Inflammatory macrophage treated with lipopolysaccharide for 1 hour (primary cell): ENCODE measurements around the gene LIME1.
"Not testable (repeated sequence)": the region's sequence is repeated elsewhere in the genome, so short reads cannot be mapped to it uniquely, and the experiment has no call there.

Experiments
- DNase-seq, 2 donors: peaks; one replicate each; pipeline ENCODE4 v3.0.0-alpha.2; 2020 to 2022

LIME1 gene

DNA sequence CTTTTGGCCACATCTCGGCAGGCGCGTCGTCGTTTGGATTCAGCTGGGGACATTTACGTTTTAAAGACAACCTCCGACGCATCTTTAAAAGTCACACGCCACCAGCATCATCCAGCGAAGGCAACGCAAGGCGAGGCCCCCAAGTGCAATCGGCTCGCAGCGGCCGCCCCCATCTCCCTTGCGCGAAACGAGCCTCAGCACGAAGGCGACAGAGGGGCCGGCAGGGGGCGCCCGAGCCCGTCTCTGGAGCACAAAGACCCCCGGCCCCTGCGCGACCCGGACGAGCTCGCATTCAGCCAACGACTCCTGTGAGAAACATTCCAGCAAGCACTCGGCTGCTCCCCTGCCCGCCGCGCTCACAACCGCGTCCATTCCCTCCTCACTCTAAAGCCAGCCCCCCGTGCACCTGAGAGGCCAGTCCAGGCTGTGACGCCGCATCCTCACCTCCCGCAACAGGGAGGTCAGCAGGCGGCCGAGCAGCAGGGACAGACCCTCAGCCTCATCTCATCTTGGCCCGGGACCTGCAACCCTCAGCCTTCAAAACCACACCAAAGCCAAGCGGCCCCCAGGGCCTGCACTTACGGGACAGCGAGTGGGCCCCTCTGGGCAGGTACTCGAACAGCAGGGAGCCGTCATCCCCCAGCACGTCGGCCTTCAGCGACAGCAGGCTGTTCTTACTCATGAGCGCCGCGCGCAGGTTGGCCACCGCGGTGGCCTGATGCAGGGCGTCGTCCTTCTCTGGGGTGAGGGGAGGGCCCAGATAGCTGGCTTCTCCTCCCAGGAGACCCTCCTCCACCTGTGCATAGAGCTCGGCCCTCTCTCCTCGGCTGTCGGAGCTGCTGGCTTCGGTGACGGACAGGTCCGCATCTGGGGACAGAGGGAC, 38.9 kb downstream of the LIME1 start:
- no peak for DNase-seq

DNA sequence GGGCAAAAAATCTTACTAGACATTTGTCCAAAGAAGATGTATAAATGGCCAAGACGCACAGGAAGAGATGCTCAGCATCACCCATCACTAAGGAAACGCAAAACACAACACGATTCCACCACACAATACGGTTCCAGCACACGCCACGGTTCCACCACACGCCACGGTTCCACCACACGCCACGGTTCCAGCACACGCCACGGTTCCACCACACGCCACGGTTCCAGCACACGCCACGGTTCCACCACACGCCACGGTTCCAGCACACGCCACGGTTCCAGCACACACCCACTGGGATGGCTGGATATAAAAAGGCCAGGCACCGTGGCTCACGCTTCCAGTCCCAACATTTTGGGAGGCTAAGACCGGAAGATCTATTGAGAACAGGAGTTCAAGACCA, 40.4 kb downstream of the LIME1 start:
- not testable (repeated sequence) for DNase-seq

DNA sequence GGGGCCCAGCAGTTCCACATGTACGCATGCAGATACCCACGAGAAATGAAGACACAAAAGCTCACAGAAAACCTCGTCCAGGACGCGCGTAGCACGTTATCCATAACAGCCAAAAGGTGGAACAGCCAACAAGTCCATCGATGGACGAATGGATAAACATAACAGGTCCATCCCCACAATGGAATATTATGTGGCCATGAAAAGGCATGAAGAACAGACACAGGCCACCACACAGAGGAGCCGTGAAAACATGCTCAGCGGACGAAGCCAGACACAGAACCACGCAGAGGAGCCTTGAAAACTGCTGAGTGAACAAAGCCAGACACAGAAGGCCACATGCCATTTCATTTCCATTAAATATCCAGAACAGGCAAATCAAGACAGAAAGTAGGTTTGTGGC, 41.1 kb downstream of the LIME1 start:
- no peak for DNase-seq

DNA sequence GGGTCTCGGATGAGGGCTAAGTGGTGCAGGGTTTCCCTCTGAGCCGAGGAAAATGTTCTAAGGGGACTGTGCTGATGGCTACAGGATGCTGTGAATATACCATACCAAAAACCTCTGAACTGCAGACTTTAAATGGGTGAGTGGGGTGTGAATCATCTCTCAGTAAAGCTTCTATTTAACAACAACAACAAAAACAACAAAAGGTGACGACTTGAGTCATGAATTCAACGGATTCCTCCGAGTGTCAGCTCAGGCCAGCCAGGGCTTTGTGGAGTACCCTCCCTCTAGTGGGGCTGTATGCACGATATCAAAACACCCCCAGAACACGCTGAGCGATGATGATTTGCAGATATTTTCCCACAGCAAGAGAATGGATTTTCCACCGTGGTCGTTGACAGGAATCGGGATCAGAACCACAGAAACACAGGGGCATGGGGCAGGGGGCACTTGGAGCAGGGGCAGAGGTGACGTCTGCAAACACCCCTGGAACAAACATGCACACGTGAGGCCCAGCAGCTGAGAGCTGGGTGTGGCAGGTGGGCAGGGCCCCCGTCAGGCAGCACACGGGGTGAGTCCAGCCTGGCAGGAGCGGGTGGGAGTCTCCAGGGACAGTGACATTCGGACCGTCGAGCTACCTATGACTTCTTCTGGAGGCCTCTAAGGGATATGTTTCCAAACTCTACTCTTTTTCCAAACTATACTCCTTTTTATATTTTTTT, 41.7 kb downstream of the LIME1 start:
- no peak for DNase-seq

DNA sequence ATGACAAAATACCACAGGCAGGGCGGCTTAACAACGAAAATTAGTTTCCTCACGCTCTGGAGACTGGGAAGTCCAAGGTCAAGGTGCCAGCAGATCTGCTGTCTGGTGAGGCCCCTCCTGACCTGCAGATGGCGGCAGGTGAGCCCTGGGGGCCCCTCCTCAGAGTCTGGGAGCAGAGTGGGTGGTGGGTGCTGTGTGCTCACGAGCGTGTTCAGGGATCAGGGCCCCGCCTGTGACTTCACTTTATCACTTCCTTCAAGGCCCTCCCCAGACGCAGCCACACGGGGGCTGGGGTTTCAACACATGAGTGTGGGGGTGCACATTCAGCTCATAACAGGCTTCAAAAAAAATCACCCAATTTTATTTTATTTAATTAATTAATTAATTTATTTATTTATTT, 42.4 kb downstream of the LIME1 start:
- DNase-seq = no peak

DNA sequence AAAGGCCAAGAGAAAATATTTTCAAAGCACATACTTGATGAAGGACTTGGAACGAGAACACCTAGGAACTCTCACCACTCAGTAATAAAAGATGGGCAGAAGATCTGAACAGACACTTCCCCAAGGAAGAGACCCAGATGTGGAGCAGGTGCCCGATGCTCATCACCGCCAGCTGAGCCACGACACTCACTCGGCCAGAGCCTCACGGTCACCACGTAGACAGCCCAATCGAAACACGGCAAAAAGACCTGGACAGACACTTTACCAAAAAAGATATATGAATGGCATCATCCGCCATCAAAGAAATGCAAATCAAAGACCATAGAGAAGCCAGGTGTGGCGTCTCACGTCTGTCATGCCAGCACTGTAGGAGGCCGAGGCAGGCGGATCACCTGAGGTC, 44.7 kb downstream of the LIME1 start:
- DNase-seq = no peak

DNA sequence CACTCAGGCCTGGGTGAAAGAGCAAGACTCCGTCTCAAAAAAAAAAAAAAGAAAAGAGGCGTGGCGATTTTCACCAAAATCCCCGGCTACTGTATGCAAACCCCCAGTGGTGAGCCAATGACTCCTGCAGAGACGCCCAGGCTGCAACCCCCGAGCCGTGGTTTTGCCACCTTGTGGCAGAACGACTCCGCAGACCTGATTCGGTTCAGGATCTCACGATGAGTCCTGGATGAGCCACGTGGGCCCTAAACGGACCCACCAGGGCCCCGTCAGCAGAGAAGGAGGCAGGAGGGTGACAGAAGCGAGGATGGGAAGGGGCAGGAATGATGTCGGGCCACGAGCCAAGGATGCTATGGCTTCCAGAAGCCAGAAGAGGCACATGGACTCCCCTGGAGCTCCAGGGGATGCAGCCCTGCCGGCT, 45.6 kb downstream of the LIME1 start:
- DNase-seq = no peak

DNA sequence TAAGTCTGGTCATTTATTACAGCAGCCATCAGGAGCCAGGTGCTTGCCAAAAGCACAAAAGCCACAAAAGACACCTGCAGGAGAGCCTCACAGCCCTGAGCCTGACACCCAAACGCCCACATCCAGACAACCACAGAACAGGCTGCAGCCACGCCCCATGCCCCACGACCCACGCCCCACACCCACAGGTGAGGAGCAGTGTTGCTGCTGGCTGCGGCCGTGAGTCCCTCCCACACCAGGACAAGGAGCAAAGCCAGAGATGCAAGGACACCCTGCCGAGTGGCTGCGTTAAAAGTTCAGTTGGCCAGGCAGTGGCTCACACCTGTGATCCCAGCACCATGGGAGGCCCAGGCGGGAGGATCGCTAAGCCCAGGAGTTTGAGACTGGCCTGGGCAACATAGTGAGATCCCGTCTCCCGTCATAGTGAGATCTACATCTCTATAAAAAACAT, 46.1 kb downstream of the LIME1 start:
- no peak for DNase-seq

DNA sequence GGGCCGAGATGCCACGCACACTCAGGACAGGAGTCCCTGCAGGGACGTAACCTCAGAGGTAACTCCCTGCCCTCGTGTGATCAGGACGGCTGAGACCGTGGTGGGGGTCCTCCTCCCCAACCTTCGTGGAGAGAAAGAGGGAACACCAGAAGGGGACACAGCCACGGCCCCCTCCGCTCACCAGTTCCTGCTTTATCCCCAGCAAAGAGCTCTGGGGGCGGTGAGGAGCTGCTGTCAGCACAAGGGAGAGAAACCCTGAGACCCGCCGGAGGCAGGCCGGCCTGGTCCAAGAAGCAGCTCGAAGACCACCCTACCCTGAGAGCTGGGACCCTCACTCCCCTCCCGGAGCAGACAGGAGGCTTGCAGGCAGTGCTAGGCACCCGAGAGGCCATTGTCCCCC, 47.5 kb downstream of the LIME1 start:
- no peak for DNase-seq

DNA sequence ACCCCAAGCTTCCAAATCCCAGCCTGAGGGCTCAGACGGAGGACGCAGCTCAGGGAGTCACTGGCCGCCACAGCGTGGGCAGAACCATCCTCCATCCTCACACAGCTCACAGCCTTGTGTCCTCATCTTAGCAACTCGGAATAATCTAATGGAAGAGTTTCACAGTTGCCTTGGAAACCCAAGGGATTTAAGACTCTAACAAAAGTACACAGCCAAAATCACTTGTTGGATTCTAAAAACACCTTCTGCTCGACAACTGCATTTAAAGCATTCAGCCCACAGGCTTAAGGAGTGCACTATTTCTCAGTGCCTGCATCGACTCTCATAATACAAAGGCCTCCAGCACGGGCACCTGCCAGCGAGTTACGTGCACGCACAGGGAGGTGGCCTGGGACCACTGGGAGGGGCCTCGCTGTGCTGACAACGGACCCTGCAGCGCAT, 49.2 kb downstream of the LIME1 start:
- no peak for DNase-seq

DNA sequence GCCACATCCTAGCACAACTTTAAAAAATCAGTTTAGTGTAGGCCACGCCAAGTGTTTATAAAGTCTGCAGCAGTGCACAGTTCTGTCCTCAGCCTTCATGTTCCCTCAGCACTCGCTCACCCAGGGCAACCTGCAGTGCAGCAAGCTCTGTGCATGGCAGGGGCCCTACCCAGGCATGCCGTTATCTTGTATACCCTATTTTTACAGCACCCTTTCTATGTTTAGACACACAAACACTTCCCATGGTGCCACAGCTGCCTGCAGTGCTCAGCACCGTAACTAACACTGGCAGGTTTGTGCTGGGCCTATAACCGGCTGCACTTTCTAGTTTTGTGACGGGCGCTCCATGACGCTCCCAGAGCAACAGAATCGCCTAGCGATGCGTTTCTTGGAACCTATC, 50.8 kb downstream of the LIME1 start:
- no peak for DNase-seq

DNA sequence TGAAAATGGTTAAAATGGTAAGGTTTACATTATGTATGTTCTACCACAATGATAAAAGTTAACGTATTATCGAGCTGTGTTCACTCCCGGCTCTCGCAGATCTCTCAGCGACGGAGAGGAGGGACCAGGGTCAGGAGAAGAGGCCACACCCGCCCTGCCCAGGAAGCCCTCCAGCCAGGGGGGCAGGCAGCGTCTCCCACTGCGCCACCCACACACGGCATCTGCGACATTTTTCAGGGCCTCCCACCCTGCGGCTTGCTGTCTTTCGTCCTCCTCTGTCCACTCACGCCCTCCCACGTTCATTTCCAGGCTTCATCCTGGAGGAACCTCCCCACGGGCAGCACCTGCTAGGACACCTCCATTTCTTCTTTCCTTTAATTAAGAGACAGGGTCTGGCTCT, 51.3 kb downstream of the LIME1 start:
- DNase-seq = no peak
